Glutamatergic neuron (in vitro differentiated cells): ENCODE results near the gene ATXN3L. TPM values are rescaled to one million over a fixed set of nuclear protein-coding genes. Genes with fewer than 3 reads are reported as not detected.
"Not testable (repeated sequence)": the region's sequence is repeated elsewhere in the genome, so short reads cannot be mapped to it uniquely, and the experiment has no call there.

Experiments used
- DNase-seq: peaks from one replicate; pipeline ENCODE4 v3.0.0; 2022
- H3K27ac Mint-ChIP-seq: one replicate; pipeline ENCODE4 v1.8.0; 2020; ENCODE audit warnings: mild to moderate bottlenecking, mixed read lengths, inconsistent platforms; ENCODE audit not compliant: unreplicated experiment
- H3K27me3 Mint-ChIP-seq: one replicate; pipeline ENCODE4 v1.8.0; 2020; ENCODE audit warnings: mild to moderate bottlenecking, moderate library complexity, mixed read lengths, inconsistent platforms; ENCODE audit not compliant: unreplicated experiment
- H3K36me3 Mint-ChIP-seq: one replicate; pipeline ENCODE4 v1.8.0; 2020; ENCODE audit warnings: mild to moderate bottlenecking, mixed read lengths, inconsistent platforms; ENCODE audit not compliant: unreplicated experiment
- H3K4me1 Mint-ChIP-seq: one replicate; pipeline ENCODE4 v1.8.0; 2020; ENCODE audit warnings: mild to moderate bottlenecking, low read depth, mixed read lengths, inconsistent platforms; ENCODE audit not compliant: unreplicated experiment
- H3K4me3 Mint-ChIP-seq: one replicate; pipeline ENCODE4 v1.8.0; 2020; ENCODE audit warnings: mild to moderate bottlenecking, mixed read lengths, inconsistent platforms; ENCODE audit not compliant: unreplicated experiment
- H3K9me3 Mint-ChIP-seq: one replicate; pipeline ENCODE4 v1.8.0; 2020; ENCODE audit warnings: mild to moderate bottlenecking, moderate library complexity, mixed read lengths, inconsistent platforms; ENCODE audit not compliant: unreplicated experiment
- CTCF ChIP-seq: fragments of 200-600 bp; sonication (generic); IDR thresholded peaks from one replicate; pipeline ENCODE4 v1.5.0; 2021; ENCODE audit not compliant: partially characterized antibody, unreplicated experiment
- total RNA-seq: library from RNA; stranded (reverse); fragmentation: NEBNext Ultra II Directional; extraction: Animal tissue kit (Norgen Biotek cat#: 25700); gene quantifications from one replicate; pipeline ENCODE4 v1.2.1, GENCODE V29; 2021; ENCODE audit not compliant: unreplicated experiment

Gene ATXN3L
- total RNA-seq, 1 donor from 2014 or later: not detected

- H3K4me3 Mint-ChIP-seq: no peak overlapping the region
- no peak for DNase-seq
- no peaks in the 10 kb centered on the region for H3K36me3 Mint-ChIP-seq
- no peaks in the 10 kb centered on the region for H3K27me3 Mint-ChIP-seq
- no peak for TF ChIP-seq CTCF
- no peak overlapping the region for H3K27ac Mint-ChIP-seq
- H3K9me3 Mint-ChIP-seq: no peaks in the 10 kb centered on the region
- no peaks in the 10 kb centered on the region for H3K4me1 Mint-ChIP-seq
Observed at GRCh38 chrX:13311560-13311959, 8.3 kb downstream of the ATXN3L start.

- no peak for DNase-seq
- Mint-ChIP-seq H3K4me1 (no peaks in the 10 kb centered on the region), H3K9me3 (no peaks in the 10 kb centered on the region), H3K27ac (no peak overlapping the region), H3K4me3 (no peak overlapping the region), H3K27me3 (no peaks in the 10 kb centered on the region), H3K36me3 (no peaks in the 10 kb centered on the region)
- TF ChIP-seq CTCF: no peak
Observed at GRCh38 chrX:13309631-13310030, 10.2 kb downstream of the ATXN3L start.

GRCh38 chrX:13307041-13307440 is 12.8 kb downstream of the ATXN3L start:
- H3K4me1 Mint-ChIP-seq: no peaks in the 10 kb centered on the region
- H3K36me3 Mint-ChIP-seq: no peaks in the 10 kb centered on the region
- no peaks in the 10 kb centered on the region for H3K27me3 Mint-ChIP-seq
- no peaks in the 10 kb centered on the region for H3K9me3 Mint-ChIP-seq
- DNase-seq: no peak
- no peak overlapping the region for H3K27ac Mint-ChIP-seq
- H3K4me3 Mint-ChIP-seq: no peak overlapping the region
- no peak for TF ChIP-seq CTCF

- no peak for TF ChIP-seq CTCF
- no peaks in the 10 kb centered on the region for H3K9me3 Mint-ChIP-seq
- no peak for DNase-seq
- H3K27me3 Mint-ChIP-seq: no peaks in the 10 kb centered on the region
- H3K36me3 Mint-ChIP-seq: no peaks in the 10 kb centered on the region
- no peak overlapping the region for H3K4me3 Mint-ChIP-seq
- no peaks in the 10 kb centered on the region for H3K4me1 Mint-ChIP-seq
- no peak overlapping the region for H3K27ac Mint-ChIP-seq
Observed at GRCh38 chrX:13305108-13305507, 14.7 kb downstream of the ATXN3L start.

- no peak for DNase-seq
- Mint-ChIP-seq H3K4me3 (no peak overlapping the region), H3K9me3 (no peaks in the 10 kb centered on the region), H3K27me3 (no peaks in the 10 kb centered on the region), H3K36me3 (no peaks in the 10 kb centered on the region), H3K27ac (no peak overlapping the region), H3K4me1 (no peaks in the 10 kb centered on the region)
- TF ChIP-seq CTCF: no peak
Observed at GRCh38 chrX:13304052-13304451, 15.8 kb downstream of the ATXN3L start.

GRCh38 chrX:13303248-13303647 is 16.6 kb downstream of the ATXN3L start:
- H3K4me1 Mint-ChIP-seq, H3K4me3 Mint-ChIP-seq, H3K27me3 Mint-ChIP-seq, H3K9me3 Mint-ChIP-seq, DNase-seq, H3K27ac Mint-ChIP-seq, H3K36me3 Mint-ChIP-seq: not testable (repeated sequence)
